Adipocyte (in vitro differentiated cells): ENCODE measurements around the gene CABP4.

ENCODE experiments used
- DNase-seq: peaks from one replicate; pipeline ENCODE4 v3.0.0-alpha.2; 2015; ENCODE audit warnings: low read depth
- H3K27me3 ChIP-seq: replicated peaks from 2 replicates; pipeline ENCODE4 v1.7.0; 2013; ENCODE audit warnings: mild to moderate bottlenecking, low read length, moderate library complexity; ENCODE audit not compliant: control insufficient read depth, insufficient read depth
- H3K36me3 ChIP-seq: 2 replicates; pipeline ENCODE4 v1.7.0; 2013; ENCODE audit warnings: low read length, mild to moderate bottlenecking, moderate library complexity; ENCODE audit not compliant: control insufficient read depth, insufficient read depth, severe bottlenecking
- H3K4me1 ChIP-seq: 2 replicates; pipeline ENCODE4 v1.7.0; 2013; ENCODE audit warnings: mild to moderate bottlenecking, low read length, moderate library complexity; ENCODE audit not compliant: control insufficient read depth, insufficient read depth
- H3K4me3 ChIP-seq: 2 replicates; pipeline ENCODE4 v1.7.0; 2013; ENCODE audit warnings: mild to moderate bottlenecking, low read length, moderate library complexity
- H3K9ac ChIP-seq: 2 replicates; pipeline ENCODE4 v1.7.0; 2013; ENCODE audit warnings: mild to moderate bottlenecking, low read length, moderate library complexity
- H3K9me3 ChIP-seq: 2 replicates; pipeline ENCODE4 v1.7.0; 2013; ENCODE audit warnings: mild to moderate bottlenecking, low read length, moderate library complexity; ENCODE audit not compliant: control insufficient read depth

CABP4 gene

DNA sequence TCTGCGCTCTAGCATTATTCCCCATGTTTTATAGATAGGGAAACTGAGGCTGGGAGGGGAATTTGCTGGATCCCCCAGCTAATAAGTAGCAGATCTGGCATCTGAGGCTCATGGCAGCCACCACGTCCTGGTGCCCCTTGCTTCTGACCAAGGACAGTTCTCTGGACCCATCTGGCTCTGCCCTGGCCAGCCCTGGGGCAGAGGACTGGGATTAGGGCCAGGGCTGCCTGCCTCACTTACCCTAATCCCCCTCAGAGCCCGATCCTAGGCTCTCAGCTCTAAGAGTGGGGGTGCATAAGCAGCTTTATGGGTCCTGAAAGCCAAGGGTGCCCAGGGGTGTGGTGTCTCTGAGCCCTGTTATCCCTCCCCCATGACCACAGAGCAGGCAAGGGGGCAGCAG lies at the start of gene CABP4:
Gene CABP4, plus strand, starts transcription at position 301 of the 400 bp plus-strand sequence. Its CDS starts 70 bp downstream, at position 371.
- Histone ChIP-seq H3K9me3 (no peaks in the 10 kb centered on the region), H3K9ac (no peak within 1 kb of the TSS), H3K27me3 (peaks cover 23% of the 10 kb centered on the region), H3K4me3 (no peak within 1 kb of the TSS), H3K36me3 (no peaks in the 10 kb centered on the region), H3K4me1 (no peaks in the 10 kb centered on the region)
- no peak for DNase-seq

DNA sequence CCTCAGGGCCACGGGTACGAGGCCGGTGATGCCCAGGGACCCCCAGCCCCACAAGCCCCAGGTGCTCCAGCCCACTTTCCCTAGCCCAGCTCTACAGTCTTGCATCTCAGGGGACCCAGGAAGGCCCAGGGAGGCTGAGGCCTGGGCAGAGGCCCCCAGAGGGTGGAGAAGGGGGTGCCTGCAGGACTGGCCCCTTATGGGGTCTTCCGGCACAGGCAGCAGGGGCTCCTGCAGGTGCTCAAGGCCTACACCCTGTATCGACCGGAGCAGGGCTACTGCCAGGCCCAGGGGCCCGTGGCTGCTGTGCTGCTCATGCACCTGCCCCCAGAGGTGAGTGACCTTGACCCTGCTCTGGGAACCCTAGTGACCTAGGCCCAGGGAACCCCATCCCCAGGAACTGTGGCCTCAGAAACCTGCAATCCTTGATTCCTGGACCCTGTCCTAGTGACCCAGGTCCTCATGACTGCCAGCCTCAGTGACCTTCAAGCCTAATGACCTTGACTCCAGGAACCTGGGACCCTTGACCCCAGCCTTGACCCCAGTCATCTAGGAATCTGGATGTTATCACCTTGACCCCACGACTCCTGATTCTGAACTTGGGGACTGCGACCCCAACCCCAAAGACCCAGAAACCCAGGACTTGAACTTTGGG lies 49.3 kb upstream of the CABP4 start:
- no peak overlapping the region for H3K9ac ChIP-seq
- no peak overlapping the region for H3K4me3 ChIP-seq
- peaks cover 38% of the 10 kb centered on the region for H3K27me3 ChIP-seq
- DNase-seq, result no peak
- H3K36me3 ChIP-seq, result no peaks in the 10 kb centered on the region
- H3K4me1 ChIP-seq, result peaks cover 5% of the 10 kb centered on the region
- H3K9me3 ChIP-seq, result no peaks in the 10 kb centered on the region

DNA sequence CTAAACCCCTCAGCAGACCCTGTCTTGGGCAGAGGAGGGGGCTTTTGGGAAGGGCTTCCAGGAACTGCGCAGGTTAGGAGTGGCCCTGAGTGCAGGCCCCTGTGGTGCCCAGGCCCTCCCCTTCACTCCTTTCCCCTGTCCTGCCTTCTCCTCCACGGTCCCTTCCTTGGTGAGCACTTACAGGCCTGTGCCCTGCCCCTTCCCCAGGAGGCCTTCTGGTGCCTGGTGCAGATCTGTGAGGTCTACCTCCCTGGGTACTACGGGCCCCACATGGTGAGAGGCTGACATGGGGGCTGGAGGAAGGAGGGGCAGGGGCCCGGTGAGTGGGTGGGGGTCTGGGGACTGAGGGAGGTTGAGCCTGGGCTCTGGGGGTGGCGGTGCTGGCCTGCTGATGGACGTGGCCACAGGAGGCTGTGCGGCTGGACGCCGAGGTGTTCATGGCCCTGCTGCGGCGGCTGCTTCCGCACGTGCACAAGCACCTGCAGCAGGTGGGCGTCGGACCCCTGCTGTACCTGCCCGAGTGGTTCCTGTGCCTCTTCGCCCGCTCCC lies 48.7 kb upstream of the CABP4 start:
- Histone ChIP-seq H3K36me3 (no peaks in the 10 kb centered on the region), H3K9me3 (no peaks in the 10 kb centered on the region), H3K9ac (no peak overlapping the region), H3K4me3 (no peak overlapping the region), H3K27me3 (peaks cover 45% of the 10 kb centered on the region), H3K4me1 (peaks cover 3% of the 10 kb centered on the region)
- no peak for DNase-seq

DNA sequence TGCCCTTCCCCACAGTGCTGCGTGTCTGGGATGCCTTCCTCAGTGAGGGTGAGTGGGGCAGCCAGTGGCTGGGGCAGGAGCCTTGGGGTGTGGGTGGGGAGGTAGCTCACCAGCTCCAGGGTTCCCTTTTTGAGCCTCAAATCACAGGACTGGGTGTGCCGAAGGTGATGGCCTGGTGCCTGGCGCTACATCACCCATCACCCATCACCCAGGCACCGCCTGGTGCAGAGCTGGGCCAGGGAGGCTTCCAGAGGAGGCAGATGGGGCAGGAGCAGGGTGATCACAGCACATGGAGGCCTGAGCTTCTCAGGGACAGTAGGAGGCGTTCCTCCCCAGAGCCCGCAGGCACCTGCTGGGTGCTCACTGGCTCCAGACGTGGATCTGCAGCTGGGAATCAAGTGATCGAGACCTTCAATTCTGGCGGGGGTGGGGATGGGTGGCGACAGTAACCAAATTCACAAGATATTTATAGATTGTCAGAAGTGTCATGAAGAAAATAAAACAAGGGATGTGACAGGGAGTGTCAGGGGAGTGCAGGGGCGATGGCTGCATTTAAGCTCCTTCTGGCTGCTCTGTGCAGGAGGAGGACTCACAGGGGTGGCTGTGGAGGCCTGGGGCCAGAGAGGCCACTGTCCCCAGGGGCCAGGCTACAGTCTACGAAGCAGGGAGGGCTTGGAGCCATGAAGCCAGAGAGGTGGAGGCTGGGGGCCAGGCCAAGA lies 48.0 kb upstream of the CABP4 start:
- H3K4me3 ChIP-seq, result no peak overlapping the region
- no peak overlapping the region for H3K9ac ChIP-seq
- no peak for DNase-seq
- no peaks in the 10 kb centered on the region for H3K9me3 ChIP-seq
- no peaks in the 10 kb centered on the region for H3K36me3 ChIP-seq
- H3K27me3 ChIP-seq, result peaks cover 51% of the 10 kb centered on the region
- H3K4me1 ChIP-seq, result peaks cover 2% of the 10 kb centered on the region

DNA sequence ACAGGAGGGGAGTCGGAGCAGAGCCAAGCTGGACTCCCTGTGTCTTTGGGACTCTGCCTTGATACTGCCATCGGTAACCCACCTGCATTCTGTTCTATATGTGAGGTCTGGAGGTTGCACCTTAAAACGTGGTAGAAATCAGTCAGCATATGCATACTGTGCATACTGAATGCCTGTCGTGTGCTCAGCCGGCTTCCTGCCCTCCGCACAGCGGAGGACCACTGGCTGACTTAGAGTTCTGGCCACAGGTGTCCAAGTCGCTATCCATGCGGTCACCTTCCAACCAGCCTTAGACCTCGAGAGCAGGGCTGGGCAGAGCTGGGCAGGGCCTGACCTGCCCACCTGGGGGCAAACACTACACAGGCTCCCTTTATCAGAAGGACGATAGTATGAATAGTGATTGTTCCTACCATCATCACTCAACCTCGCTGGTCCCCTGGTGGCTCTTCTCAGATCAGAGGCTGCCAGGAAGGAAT lies 47.4 kb upstream of the CABP4 start:
- Histone ChIP-seq H3K9ac (no peak overlapping the region), H3K4me1 (no peaks in the 10 kb centered on the region), H3K36me3 (no peaks in the 10 kb centered on the region), H3K9me3 (no peaks in the 10 kb centered on the region), H3K4me3 (no peak overlapping the region), H3K27me3 (peaks cover 57% of the 10 kb centered on the region)
- no peak for DNase-seq

DNA sequence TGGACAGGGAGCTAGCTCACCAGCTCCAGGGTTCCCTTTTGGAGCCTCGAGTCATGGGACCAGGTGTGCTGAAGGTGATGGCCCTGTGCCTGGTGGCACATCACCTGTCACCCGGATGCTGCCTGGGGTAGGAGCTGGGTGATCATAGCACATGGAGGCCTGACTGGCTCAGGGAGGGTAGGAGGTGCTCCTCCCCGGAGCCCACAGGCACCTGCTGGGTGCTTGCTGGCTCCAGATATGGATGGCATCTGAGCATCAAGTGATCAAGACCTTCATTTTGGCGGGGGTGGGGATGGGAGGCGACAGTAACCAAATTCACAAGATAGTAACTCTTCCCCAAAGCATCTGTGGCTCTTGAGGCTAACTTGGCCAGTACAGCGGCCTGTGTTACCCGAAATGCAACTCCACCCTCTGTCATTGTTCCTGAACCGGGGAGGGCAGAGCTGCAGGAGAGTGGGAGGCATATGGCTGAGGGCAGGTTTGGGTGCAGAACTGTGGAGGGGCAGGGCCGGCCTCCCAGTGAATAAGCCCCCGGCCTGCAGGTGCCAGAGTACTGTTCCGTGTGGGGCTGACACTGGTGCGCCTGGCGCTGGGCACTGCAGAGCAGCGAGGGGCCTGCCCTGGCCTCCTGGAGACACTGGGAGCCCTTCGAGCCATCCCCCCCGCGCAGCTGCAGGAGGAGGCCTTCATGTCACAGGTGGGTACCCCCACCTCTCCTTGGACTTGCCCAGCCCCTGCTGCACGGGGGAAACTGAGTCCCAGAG lies 46.5 kb upstream of the CABP4 start:
- DNase-seq, result no peak
- Histone ChIP-seq H3K4me3 (no peak overlapping the region), H3K4me1 (no peaks in the 10 kb centered on the region), H3K27me3 (peaks cover 66% of the 10 kb centered on the region), H3K36me3 (no peaks in the 10 kb centered on the region), H3K9ac (no peak overlapping the region), H3K9me3 (no peaks in the 10 kb centered on the region)

DNA sequence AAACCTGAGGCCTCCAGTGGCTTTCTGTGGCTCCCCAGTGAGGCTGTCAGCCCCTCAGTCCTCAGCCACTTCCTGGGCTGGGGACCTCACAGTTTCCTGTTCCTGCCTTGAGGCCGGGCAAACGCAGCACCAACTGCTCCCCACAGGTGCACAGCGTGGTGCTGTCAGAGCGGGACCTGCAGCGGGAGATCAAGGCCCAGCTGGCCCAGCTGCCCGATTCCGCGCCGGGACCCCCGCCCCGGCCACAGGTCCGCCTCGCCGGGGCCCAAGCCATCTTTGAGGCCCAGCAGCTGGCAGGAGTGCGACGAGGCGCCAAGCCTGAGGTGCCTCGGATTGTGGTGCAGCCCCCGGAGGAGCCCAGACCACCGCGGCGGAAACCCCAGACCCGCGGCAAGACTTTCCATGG lies 45.9 kb upstream of the CABP4 start:
- no peaks in the 10 kb centered on the region for H3K4me1 ChIP-seq
- H3K9ac ChIP-seq, result no peak overlapping the region
- DNase-seq, result no peak

DNA sequence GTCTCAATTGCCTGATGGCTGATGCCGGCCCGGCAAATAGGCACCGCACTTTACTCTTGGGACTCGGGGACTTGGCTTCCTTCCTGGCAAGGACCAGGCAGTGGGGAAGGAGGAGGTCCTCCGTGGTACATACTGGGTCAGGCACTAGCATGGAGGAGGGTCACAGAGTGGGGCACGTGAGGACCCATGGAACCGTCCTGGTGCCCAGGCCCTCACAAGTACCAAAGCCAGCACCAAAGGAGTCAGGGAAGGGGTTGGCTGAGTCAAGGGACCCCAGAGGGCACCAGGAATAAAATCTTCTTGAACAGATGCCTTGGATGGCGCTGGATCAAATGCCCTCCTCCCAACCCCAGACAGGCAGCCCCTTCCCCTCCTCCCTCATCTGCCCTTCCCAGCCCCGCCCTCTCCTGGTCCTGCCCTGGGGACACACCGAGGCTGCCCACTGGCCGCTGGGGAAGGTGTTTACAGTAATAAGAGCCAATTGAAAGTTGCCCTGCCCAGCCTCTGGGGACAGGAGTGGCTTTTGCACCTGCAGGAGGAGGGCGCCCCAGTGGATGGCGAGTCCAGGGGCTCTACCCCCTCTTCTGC lies 45.3 kb upstream of the CABP4 start:
- DNase-seq, result no peak
- H3K4me1 ChIP-seq, result no peaks in the 10 kb centered on the region
- H3K9me3 ChIP-seq, result no peaks in the 10 kb centered on the region
- peaks cover 70% of the 10 kb centered on the region for H3K27me3 ChIP-seq
- H3K36me3 ChIP-seq, result no peaks in the 10 kb centered on the region
- H3K4me3 ChIP-seq, result no peak overlapping the region
- no peak overlapping the region for H3K9ac ChIP-seq

More for the DNA sequence above, 45.9 kb upstream of the CABP4 start:
- no peaks in the 10 kb centered on the region for H3K9me3 ChIP-seq
- peaks cover 66% of the 10 kb centered on the region for H3K27me3 ChIP-seq
- no peak overlapping the region for H3K4me3 ChIP-seq
- H3K36me3 ChIP-seq, result no peaks in the 10 kb centered on the region

DNA sequence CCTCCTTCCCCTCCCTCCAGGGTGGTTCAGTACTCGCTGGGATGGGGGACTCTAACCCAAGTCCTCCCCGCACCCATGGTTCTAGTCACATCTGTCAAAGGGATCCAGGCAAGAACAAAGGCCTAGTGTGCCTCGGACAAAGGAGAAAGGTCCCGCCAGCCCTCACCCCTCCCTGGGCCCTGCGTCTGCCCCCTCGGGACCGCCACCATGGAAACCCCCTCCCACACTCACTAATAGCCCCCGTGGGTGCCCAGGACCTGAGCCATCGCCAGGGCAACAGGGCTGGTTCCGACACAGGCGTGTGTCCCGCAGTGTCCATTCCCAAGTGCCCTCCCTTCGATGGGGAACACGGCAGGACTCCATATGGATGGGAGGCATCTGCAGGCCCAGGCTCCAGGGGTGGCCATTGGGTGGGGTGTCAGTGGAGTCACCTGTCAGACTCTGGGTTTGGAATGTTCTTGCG lies 44.8 kb upstream of the CABP4 start:
- Histone ChIP-seq H3K36me3 (no peaks in the 10 kb centered on the region), H3K27me3 (peaks cover 73% of the 10 kb centered on the region), H3K4me3 (no peak overlapping the region), H3K9ac (no peak overlapping the region), H3K4me1 (no peaks in the 10 kb centered on the region), H3K9me3 (no peaks in the 10 kb centered on the region)
- DNase-seq, result no peak

DNA sequence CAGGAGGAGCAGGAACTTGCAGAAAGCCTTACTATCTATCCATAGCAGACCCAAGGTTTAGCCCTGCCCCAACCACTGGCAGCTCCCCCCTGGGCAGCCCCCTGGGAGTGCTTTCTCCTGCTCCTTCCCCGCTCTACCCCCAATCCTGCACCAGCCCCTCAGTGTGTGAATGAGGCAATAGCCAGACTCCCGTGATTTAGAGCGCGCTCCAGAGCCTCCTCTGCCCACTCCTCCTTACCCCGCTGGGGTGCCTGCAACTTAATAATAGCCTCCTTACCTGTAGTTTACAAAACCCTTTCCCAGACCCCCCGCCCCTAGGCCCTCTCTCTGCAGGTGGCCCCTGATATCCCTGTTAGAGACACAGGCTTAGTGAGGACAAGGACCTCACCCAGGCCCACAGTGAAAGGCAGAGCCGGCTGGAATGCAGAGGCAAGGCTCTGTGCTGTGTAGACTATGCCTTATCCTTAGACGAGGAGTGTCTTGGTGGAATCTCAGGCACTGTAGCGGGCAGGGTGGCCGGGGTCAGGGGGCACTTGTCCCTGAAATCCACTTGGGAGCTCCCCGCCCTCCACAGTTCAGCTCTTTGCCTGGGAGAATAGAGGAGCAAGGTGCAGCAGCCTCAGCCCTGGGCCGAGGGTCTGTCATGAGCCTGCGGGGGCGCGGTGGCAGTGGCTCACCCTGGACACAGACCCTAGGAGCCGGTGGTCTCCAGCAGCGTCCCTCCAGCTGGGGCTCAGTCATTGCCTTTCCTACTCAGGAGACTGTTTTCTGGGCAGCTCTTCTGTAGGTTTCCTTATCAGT lies 44.0 kb upstream of the CABP4 start:
- Histone ChIP-seq H3K36me3 (no peaks in the 10 kb centered on the region), H3K4me1 (no peaks in the 10 kb centered on the region), H3K9me3 (no peaks in the 10 kb centered on the region), H3K27me3 (peaks cover 73% of the 10 kb centered on the region), H3K9ac (no peak overlapping the region), H3K4me3 (no peak overlapping the region)
- no peak for DNase-seq
